MM.1S (cell line): ENCODE measurements around the gene CDT1.

Experiments used
- DNase-seq: peaks from one replicate; pipeline ENCODE4 v3.0.0-alpha.2; 2015
- H2AFZ ChIP-seq: fragments of 300-600 bp; sonication (generic); 2 replicates; pipeline ENCODE4 v1.6.0; 2016; ENCODE audit warnings: antibody characterized with exemption, low read length
- H3F3A ChIP-seq: fragments of 300-600 bp; sonication (generic); 2 replicates; pipeline ENCODE4 v1.6.1; 2016; ENCODE audit warnings: mild to moderate bottlenecking, antibody characterized with exemption, low read length, moderate library complexity, mixed read lengths; ENCODE audit not compliant: insufficient read depth
- H3K27ac ChIP-seq: fragments of 300-600 bp; sonication (generic); 2 replicates; pipeline ENCODE4 v1.5.1; 2016; ENCODE audit warnings: mild to moderate bottlenecking, low read length
- H3K27me3 ChIP-seq: fragments of 300-600 bp; sonication (generic); replicated peaks from 2 replicates; pipeline ENCODE4 v1.6.0; 2016; ENCODE audit warnings: low read length; ENCODE audit not compliant: insufficient read depth
- H3K36me3 ChIP-seq: fragments of 300-600 bp; sonication (generic); replicated peaks from 2 replicates; pipeline ENCODE4 v1.6.1; 2016; ENCODE audit warnings: mild to moderate bottlenecking, low read length, mixed read lengths; ENCODE audit not compliant: insufficient read depth
- H3K4me1 ChIP-seq: fragments of 300-600 bp; sonication (generic); 2 replicates; pipeline ENCODE4 v1.6.1; 2016; ENCODE audit warnings: low read length, mixed read lengths
- H3K4me2 ChIP-seq: fragments of 300-600 bp; sonication (generic); 2 replicates; pipeline ENCODE4 v1.6.0; 2016; ENCODE audit warnings: low read depth, low read length
- H3K4me3 ChIP-seq: fragments of 300-600 bp; sonication (generic); 2 replicates; pipeline ENCODE4 v1.5.1; 2016; ENCODE audit warnings: low read length, mixed read lengths
- H3K79me2 ChIP-seq: fragments of 300-600 bp; sonication (generic); 2 replicates; pipeline ENCODE4 v1.6.1; 2016; ENCODE audit warnings: mixed run types, low read length, mixed read lengths
- H3K9ac ChIP-seq: fragments of 300-600 bp; sonication (generic); 2 replicates; pipeline ENCODE4 v1.6.1; 2016; ENCODE audit warnings: low read length, mixed read lengths
- H3K9me2 ChIP-seq: fragments of 300-600 bp; sonication (generic); replicated peaks from 2 replicates; pipeline ENCODE4 v1.6.1; 2016; ENCODE audit warnings: mild to moderate bottlenecking, low read length, mixed read lengths; ENCODE audit not compliant: insufficient read depth
- H3K9me3 ChIP-seq: fragments of 300-600 bp; sonication (generic); replicated peaks from 2 replicates; pipeline ENCODE4 v1.6.1; 2016; ENCODE audit warnings: mild to moderate bottlenecking, low read length, mixed read lengths; ENCODE audit not compliant: insufficient read depth
- H4K20me1 ChIP-seq: fragments of 300-600 bp; sonication (generic); 2 replicates; pipeline ENCODE4 v1.6.1; 2016; ENCODE audit warnings: mild to moderate bottlenecking, low read length, moderate library complexity, mixed read lengths; ENCODE audit not compliant: insufficient read depth
- CTCF ChIP-seq: fragments of 300-600 bp; sonication (generic); IDR thresholded peaks from 2 replicates; pipeline ENCODE4 v1.5.1; 2016; ENCODE audit warnings: antibody characterized with exemption, low read length, mixed read lengths
- EZH2 ChIP-seq: fragments of 300-600 bp; sonication (generic); optimal IDR thresholded peaks from 2 replicates; pipeline ENCODE3; 2017; ENCODE audit warnings: low read depth, mild to moderate bottlenecking, antibody characterized with exemption, low read length, mixed read lengths
- EZH2phosphoT487 ChIP-seq: fragments of 300-600 bp; sonication (generic); IDR thresholded peaks from 2 replicates; pipeline ENCODE4 v1.6.1; 2018; ENCODE audit warnings: antibody characterized with exemption, low read length

CDT1 gene

GRCh38 chr16:88800277-88800592 is 3.4 kb upstream of the CDT1 start:
- Histone ChIP-seq H3K9me2 (no peaks in the 10 kb centered on the region), H2AFZ (no peak overlapping the region), H3K36me3 (no peaks in the 10 kb centered on the region), H3K79me2 (peaks cover 12% of the 10 kb centered on the region), H3K27ac (no peak overlapping the region), H3K9me3 (no peaks in the 10 kb centered on the region), H3K4me3 (no peak overlapping the region), H3F3A (no peaks in the 10 kb centered on the region), H3K4me1 (no peaks in the 10 kb centered on the region), H3K4me2 (no peak overlapping the region), H3K9ac (no peak overlapping the region), H4K20me1 (no peaks in the 10 kb centered on the region), H3K27me3 (no peaks in the 10 kb centered on the region)
- TF ChIP-seq EZH2phosphoT487 (no peak), CTCF (no peak), EZH2 (no peak)
- no peak for DNase-seq

GRCh38 chr16:88804173-88804551 is 573 bp downstream of the CDT1 start:
- no peaks in the 10 kb centered on the region for H3K36me3 ChIP-seq
- peak overlapping the region; percentile 75 for H3K9ac ChIP-seq
- DNase-seq: no peak
- H4K20me1 ChIP-seq: no peaks in the 10 kb centered on the region
- H3F3A ChIP-seq: no peaks in the 10 kb centered on the region
- no peaks in the 10 kb centered on the region for H3K27me3 ChIP-seq
- H3K4me1 ChIP-seq: no peaks in the 10 kb centered on the region
- peaks cover 37% of the 10 kb centered on the region for H3K79me2 ChIP-seq
- H3K9me2 ChIP-seq: no peaks in the 10 kb centered on the region
- no peak overlapping the region for H2AFZ ChIP-seq
- H3K4me2 ChIP-seq: peak overlapping the region; percentile 78; the same call in 1 of the 2 replicates
- no peak for TF ChIP-seq EZH2phosphoT487
- TF ChIP-seq CTCF: no peak
- TF ChIP-seq EZH2: no peak
- H3K9me3 ChIP-seq: no peaks in the 10 kb centered on the region
- H3K27ac ChIP-seq: peak overlapping the region; percentile 25; the same call in 1 of the 2 replicates
- H3K4me3 ChIP-seq: peak overlapping the region; percentile 74

GRCh38 chr16:88804552-88805339 is 1.2 kb downstream of the CDT1 start:
- Histone ChIP-seq H3K9ac (peak overlapping the region; percentile 75), H3K4me1 (no peaks in the 10 kb centered on the region), H3K79me2 (peaks cover 42% of the 10 kb centered on the region), H3K4me2 (peak overlapping the region; percentile 78), H4K20me1 (no peaks in the 10 kb centered on the region), H3K36me3 (no peaks in the 10 kb centered on the region), H3K9me2 (no peaks in the 10 kb centered on the region), H2AFZ (no peak overlapping the region), H3K27me3 (no peaks in the 10 kb centered on the region), H3K27ac (no peak overlapping the region; the same call in 1 of the 2 replicates), H3K4me3 (peak overlapping the region; percentile 74), H3F3A (no peaks in the 10 kb centered on the region), H3K9me3 (no peaks in the 10 kb centered on the region)
- TF ChIP-seq CTCF: no peak
- TF ChIP-seq EZH2: no peak
- TF ChIP-seq EZH2phosphoT487: no peak
- peak; percentile 58 for DNase-seq
